Activated naive CD4-positive, alpha-beta T cell treated with Interleukin-2 at 50 U/mL for 16 hours (primary cell): Measurements from ENCODE around the gene GSTA5.
"Not testable (repeated sequence)": the region's sequence is repeated elsewhere in the genome, so short reads cannot be mapped to it uniquely, and the experiment has no call there.

Experiments used
- DNase-seq: peaks from one replicate; pipeline ENCODE4 v3.0.0-alpha.2; 2020

Gene GSTA5

GRCh38 chr6:52830869-52831268 is 9.7 kb downstream of the GSTA5 start:
- DNase-seq, result not testable (repeated sequence)

GRCh38 chr6:52829046-52829817 is 11.4 kb downstream of the GSTA5 start:
- no peak for DNase-seq

- not testable (repeated sequence) for DNase-seq
Measured at GRCh38 chr6:52828621-52829020, 12.0 kb downstream of the GSTA5 start.

- not testable (repeated sequence) for DNase-seq
Measured at GRCh38 chr6:52827073-52827783, 13.4 kb downstream of the GSTA5 start.

- DNase-seq, result no peak
Measured at GRCh38 chr6:52826513-52826912, 14.1 kb downstream of the GSTA5 start.

- not testable (repeated sequence) for DNase-seq
Measured at GRCh38 chr6:52825900-52826459, 14.6 kb downstream of the GSTA5 start.

- not testable (repeated sequence) for DNase-seq
Measured at GRCh38 chr6:52825270-52825793, 15.3 kb downstream of the GSTA5 start.

GRCh38 chr6:52821842-52822241 is 18.8 kb downstream of the GSTA5 start:
- DNase-seq, result no peak

- DNase-seq, result no peak
Measured at GRCh38 chr6:52820198-52820597, 20.4 kb downstream of the GSTA5 start.

- peak; percentile 37 for DNase-seq
Measured at GRCh38 chr6:52815167-52816092, 25.2 kb downstream of the GSTA5 start.

GRCh38 chr6:52814545-52814944 is 26.1 kb downstream of the GSTA5 start:
- DNase-seq, result not testable (repeated sequence)

- DNase-seq, result not testable (repeated sequence)
Measured at GRCh38 chr6:52809777-52810176, 30.8 kb downstream of the GSTA5 start.

- no peak for DNase-seq
Measured at GRCh38 chr6:52808660-52809059, 32.0 kb downstream of the GSTA5 start.

GRCh38 chr6:52803668-52804255 is 36.9 kb downstream of the GSTA5 start, which contains the start of gene GSTA1:
TSS of gene GSTA1 (minus strand) at chr6:52803816. CDS start at chr6:52799267, 4,549 bp downstream.
- not testable (repeated sequence) for DNase-seq

- DNase-seq, result no peak
Measured at GRCh38 chr6:52802806-52803205, 37.8 kb downstream of the GSTA5 start.

- no peak for DNase-seq
Measured at GRCh38 chr6:52801188-52801841, 39.3 kb downstream of the GSTA5 start.

- not testable (repeated sequence) for DNase-seq
Measured at GRCh38 chr6:52799272-52799671, 41.3 kb downstream of the GSTA5 start.

GRCh38 chr6:52794366-52794765 is 46.2 kb downstream of the GSTA5 start:
- not testable (repeated sequence) for DNase-seq

- no peak for DNase-seq
Measured at GRCh38 chr6:52790861-52791260, 49.8 kb downstream of the GSTA5 start.

- not testable (repeated sequence) for DNase-seq
Measured at GRCh38 chr6:52789658-52790057, 51.0 kb downstream of the GSTA5 start.

- no peak for DNase-seq
Measured at GRCh38 chr6:52788478-52788877, 52.1 kb downstream of the GSTA5 start.
